IMR-90 (cell line): Measurements from ENCODE around the gene KRTAP10-10. TPM values are rescaled to one million over a fixed set of nuclear protein-coding genes. Genes with fewer than 3 reads are reported as not detected.

Experiments used
- ATAC-seq: fragments of 200-7000 bp; cut with Tn5 transposase; 2 replicates; pipeline ENCODE4 v1.9.1; 2020; ENCODE audit warnings: low read depth, mild to moderate bottlenecking, moderate library complexity
- BruUV-seq: library from RNA; stranded (reverse); fragments of 400-500 nt; replicated peaks from 2 replicates; lab custom pipeline; 2021; lab: Mats Ljungman, UMichigan
- CTCF ChIA-PET: fragments of 300-600 bp; formaldehyde crosslinking; extraction: SDS; loops from one replicate; lab custom pipeline; 2021; ENCODE audit warnings: antibody characterized with exemption; lab: Yijun Ruan, JAX
- POLR2A ChIA-PET: fragments of 300-600 bp; sonication (Branson Sonifier 250); formaldehyde crosslinking; loops from one replicate; lab custom pipeline; 2022; ENCODE audit warnings: antibody characterized with exemption; ENCODE audit not compliant: unreplicated experiment; lab: Charles Lee
- DNase-seq: peaks from one replicate; pipeline ENCODE4 v3.0.0; 2013
- H2AFZ ChIP-seq: replicated peaks from 2 replicates; pipeline ENCODE3; 2013; ENCODE audit warnings: low read length, mild to moderate bottlenecking; ENCODE audit not compliant: poor library complexity
- H2AK5ac ChIP-seq: 2 replicates; pipeline ENCODE4 v1.6.1; 2013; ENCODE audit warnings: low read depth, low read length, inconsistent platforms
- H2AK9ac ChIP-seq: replicated peaks from 2 replicates; pipeline ENCODE3; 2013; ENCODE audit warnings: mild to moderate bottlenecking, low read depth, low read length, moderate library complexity; ENCODE audit not compliant: poor library complexity
- H2BK120ac ChIP-seq: 2 replicates; pipeline ENCODE4 v1.6.1; 2013; ENCODE audit warnings: low read depth, low read length, inconsistent platforms
- H2BK15ac ChIP-seq: 3 replicates; pipeline ENCODE4 v1.6.1; 2013; ENCODE audit warnings: low read depth, low read length, inconsistent platforms
- H2BK20ac ChIP-seq: 2 replicates; pipeline ENCODE4 v1.6.1; 2013; ENCODE audit warnings: low read depth, mild to moderate bottlenecking, inconsistent platforms, low read length, moderate library complexity
- H2BK5ac ChIP-seq: 2 replicates; pipeline ENCODE4 v1.6.1; 2013; ENCODE audit warnings: mild to moderate bottlenecking, low read depth, low read length, inconsistent platforms; ENCODE audit not compliant: poor library complexity, severe bottlenecking
- H3K14ac ChIP-seq: replicated peaks from 2 replicates; pipeline ENCODE4 v1.6.1; 2013; ENCODE audit warnings: low read depth, low read length, inconsistent platforms
- H3K18ac ChIP-seq: 2 replicates; pipeline ENCODE4 v1.6.1; 2013; ENCODE audit warnings: low read depth, low read length, control low read depth
- H3K23ac ChIP-seq: 2 replicates; pipeline ENCODE4 v1.6.1; 2013; ENCODE audit warnings: low read depth, low read length, inconsistent platforms
- H3K27ac ChIP-seq: 2 replicates; pipeline ENCODE4 v1.5.1; 2013; ENCODE audit warnings: mild to moderate bottlenecking, control low read depth, low read length; ENCODE audit not compliant: insufficient read depth
- H3K27me3 ChIP-seq: 2 replicates; pipeline ENCODE4 v1.6.1; 2013; ENCODE audit warnings: low read length; ENCODE audit not compliant: control insufficient read depth, insufficient read depth
- H3K36me3 ChIP-seq: 2 replicates; pipeline ENCODE4 v1.6.1; 2013; ENCODE audit warnings: low read length, mixed read lengths; ENCODE audit not compliant: control insufficient read depth, insufficient read depth
- H3K4ac ChIP-seq: 2 replicates; pipeline ENCODE4 v1.6.1; 2013; ENCODE audit warnings: low read depth, low read length, inconsistent platforms
- H3K4me1 ChIP-seq: 2 replicates; pipeline ENCODE4 v1.6.1; 2013; ENCODE audit warnings: low read length, mixed read lengths; ENCODE audit not compliant: control insufficient read depth, insufficient read depth
- H3K4me2 ChIP-seq: 2 replicates; pipeline ENCODE4 v1.6.1; 2013; ENCODE audit warnings: low read depth, mild to moderate bottlenecking, control low read depth, low read length, moderate library complexity
- H3K4me3 ChIP-seq: 2 replicates; pipeline ENCODE4 v1.5.1; 2013; ENCODE audit warnings: low read depth, mild to moderate bottlenecking, control low read depth, low read length, moderate library complexity; ENCODE audit not compliant: insufficient read depth
- H3K56ac ChIP-seq: 2 replicates; pipeline ENCODE4 v1.6.1; 2013; ENCODE audit warnings: low read length, inconsistent platforms; ENCODE audit not compliant: insufficient read depth; ENCODE audit errors: extremely low read depth
- H3K79me1 ChIP-seq, 2 experiments: 2 replicates each; pipeline ENCODE4 v1.6.1; 2013; ENCODE audit warnings: low read length in 2 of 2, inconsistent platforms in 1 of 2, low read depth in 1 of 2
- H3K9ac ChIP-seq: 2 replicates; pipeline ENCODE4 v1.6.1; 2013; ENCODE audit warnings: low read depth, low read length, control low read depth
- H3K9me1 ChIP-seq: 2 replicates; pipeline ENCODE4 v1.6.1; 2013; ENCODE audit warnings: low read length, inconsistent platforms; ENCODE audit not compliant: insufficient read depth
- H3K9me3 ChIP-seq: 2 replicates; pipeline ENCODE4 v1.6.1; 2013; ENCODE audit warnings: low read length; ENCODE audit not compliant: control insufficient read depth, insufficient read depth
- H4K20me1 ChIP-seq: 2 replicates; pipeline ENCODE4 v1.6.1; 2013; ENCODE audit warnings: low read length, inconsistent platforms; ENCODE audit not compliant: insufficient read depth
- H4K5ac ChIP-seq: 2 replicates; pipeline ENCODE4 v1.6.1; 2013; ENCODE audit warnings: mild to moderate bottlenecking, low read depth, low read length, control low read depth
- H4K8ac ChIP-seq, 2 experiments: 2 replicates each; pipeline ENCODE4 v1.6.1; 2013; ENCODE audit warnings: low read depth in 2 of 2, low read length in 2 of 2, control low read depth in 1 of 2, inconsistent platforms in 1 of 2
- H4K91ac ChIP-seq: 2 replicates; pipeline ENCODE4 v1.6.1; 2013; ENCODE audit warnings: low read depth, low read length, inconsistent platforms; ENCODE audit not compliant: insufficient read depth
- BHLHE40 ChIP-seq: fragments of 150-350 bp; IDR thresholded peaks from 2 replicates; pipeline ENCODE4 v1.6.1; 2016; ENCODE audit warnings: mild to moderate bottlenecking, low read depth, low read length
- CEBPB ChIP-seq: IDR thresholded peaks from 2 replicates; pipeline ENCODE4 v1.6.1; 2012; ENCODE audit warnings: low read depth, low read length, improper control_type of control experiment
- CTCF ChIP-seq: conservative IDR thresholded peaks from 2 replicates; pipeline ENCODE4 v1.5.1; 2012; ENCODE audit warnings: mild to moderate bottlenecking, low read depth, low read length, improper control_type of control experiment
- ELK1 ChIP-seq: fragments of 150-350 bp; IDR thresholded peaks from 2 replicates; pipeline ENCODE4 v1.6.1; 2016; ENCODE audit warnings: low read depth, mild to moderate bottlenecking, low read length, moderate library complexity, borderline replicate concordance
- FOS ChIP-seq: fragments of 150-350 bp; IDR thresholded peaks from 2 replicates; pipeline ENCODE4 v1.6.1; 2016; ENCODE audit warnings: low read depth, low read length
- MAFK ChIP-seq: IDR thresholded peaks from 2 replicates; pipeline ENCODE4 v1.6.1; 2012; ENCODE audit warnings: low read depth, low read length, improper control_type of control experiment
- MAZ ChIP-seq: IDR thresholded peaks from 2 replicates; pipeline ENCODE4 v1.6.1; 2012; ENCODE audit warnings: low read depth, mild to moderate bottlenecking, low read length, improper control_type of control experiment, moderate library complexity, borderline replicate concordance
- MXI1 ChIP-seq: IDR thresholded peaks from 2 replicates; pipeline ENCODE4 v1.6.1; 2012; ENCODE audit warnings: low read depth, mild to moderate bottlenecking, low read length, moderate library complexity, borderline replicate concordance
- NFE2L2 ChIP-seq: fragments of 150-350 bp; IDR thresholded peaks from 2 replicates; pipeline ENCODE4 v1.6.1; 2016; ENCODE audit warnings: low read depth, mild to moderate bottlenecking, low read length
- POLR2A ChIP-seq: IDR thresholded peaks from 2 replicates; pipeline ENCODE4 v1.6.1; 2012; ENCODE audit warnings: mild to moderate bottlenecking, low read depth, low read length
- RAD21 ChIP-seq: IDR thresholded peaks from 2 replicates; pipeline ENCODE4 v1.6.1; 2012; ENCODE audit warnings: low read length, improper control_type of control experiment
- RCOR1 ChIP-seq: IDR thresholded peaks from 2 replicates; pipeline ENCODE4 v1.6.1; 2012; ENCODE audit warnings: mild to moderate bottlenecking, low read length, improper control_type of control experiment; ENCODE audit not compliant: insufficient replicate concordance
- RFX5 ChIP-seq: IDR thresholded peaks from 2 replicates; pipeline ENCODE4 v1.8.0; 2012; ENCODE audit warnings: low read depth, mild to moderate bottlenecking, low read length, moderate library complexity
- SMC3 ChIP-seq: fragments of 150-350 bp; IDR thresholded peaks from 2 replicates; pipeline ENCODE4 v1.6.1; 2016; ENCODE audit warnings: low read depth, mild to moderate bottlenecking, antibody characterized with exemption, low read length, moderate library complexity
- WGBS, 2 experiments: methylation state at CpG; one replicate each; pipeline versions ENCODE4 v1.1.5 to v1.1.7; 2013; ENCODE audit warnings: missing lambda C conversion rate in 2 of 2; ENCODE audit not compliant: insufficient read length in 1 of 2; ENCODE audit errors: extremely low coverage in 2 of 2; 5-methylcytosine and 5-hydroxymethylcytosine counted together
- dilution Hi-C: fragments of 300-500 bp; cut with HindIII; formaldehyde crosslinking; loops from one replicate; pipeline ENCODE4 v1.14.3; 2018; ENCODE audit warnings: low sequenced_read_pairs; ENCODE audit not compliant: unreplicated experiment
- in situ Hi-C: fragments of 300-500 bp; cut with MboI; formaldehyde crosslinking; loops from 3 replicates; pipeline ENCODE4 v1.14.3; 2019; ENCODE audit warnings: low sequenced_read_pairs, inconsistent platforms, mixed read lengths
- intact Hi-C: fragments of 100-400 bp; cut with micrococcal nuclease; formaldehyde crosslinking; loops from 2 replicates; pipeline ENCODE4 v1.10.0; 2022
- polyA plus RNA-seq, 3 experiments: library from polyadenylated mRNA; depleted of rRNA; stranded (reverse); fragments of >200 nt; gene quantifications; 2 replicates each; pipeline ENCODE4 v1.2.3, GENCODE V29; 2012; ENCODE audit warnings: low replicate concordance in 1 of 3
- total RNA-seq: library from RNA; depleted of rRNA; stranded (reverse); fragments of >200 nt; gene quantifications from 2 replicates; pipeline ENCODE4 v1.2.3, GENCODE V29; 2012

Gene KRTAP10-10
- total and polyA plus RNA-seq, 2 of the 4 experiments (the other 2 are of a cell fraction) = not detected

GRCh38 chr21:44602463-44602850, 34.7 kb upstream of the KRTAP10-10 start:
- Histone ChIP-seq H3K36me3 (no peaks in the 10 kb centered on the region), H4K5ac (no peak overlapping the region), H2BK15ac (no peak overlapping the region), H2AK5ac (no peak overlapping the region), H3K4ac (no peak overlapping the region), H2BK120ac (no peak overlapping the region), H3K79me1 (no peaks in the 10 kb centered on the region), H3K4me1 (no peaks in the 10 kb centered on the region), H3K23ac (no peak overlapping the region), H2BK5ac (no peak overlapping the region), H3K4me2 (no peak overlapping the region), H3K4me3 (no peak overlapping the region), H2AK9ac (no peak overlapping the region), H3K14ac (no peak overlapping the region), H3K56ac (no peak overlapping the region), H4K20me1 (no peaks in the 10 kb centered on the region), H3K18ac (no peak overlapping the region), H4K91ac (no peak overlapping the region), H3K9ac (no peak overlapping the region), H3K27me3 (peaks cover 2% of the 10 kb centered on the region), H3K9me3 (no peaks in the 10 kb centered on the region), H4K8ac (no peak overlapping the region), H2BK20ac (no peak overlapping the region), H3K27ac (no peak overlapping the region), H2AFZ (no peak overlapping the region), H3K9me1 (no peaks in the 10 kb centered on the region)
- ATAC-seq (no peak), DNase-seq (no peak)
- TF ChIP-seq CTCF (no peak), NFE2L2 (no peak), RFX5 (no peak), BHLHE40 (no peak), MAZ (no peak), POLR2A (no peak), MAFK (no peak), MXI1 (no peak), RAD21 (no peak), CEBPB (no peak), ELK1 (no peak), RCOR1 (no peak), FOS (no peak), SMC3 (no peak)
- intact Hi-C loops = no loop called here
- dilution Hi-C loops = no loop called here
- POLR2A ChIA-PET = no interaction called here
- CTCF ChIA-PET = no interaction called here
- no TSS peak for BruUV-seq
- in situ Hi-C loops = no loop called here
- WGBS, 2 experiments = 46% methylated on average over 10 of the region's 21 CpGs; no CpG with 5 or more reads in 1 of the 2 experiments
